ENCODE measurements around the gene RASSF4.
"Not testable (repeated sequence)": the region's sequence is repeated elsewhere in the genome, so short reads cannot be mapped to it uniquely, and the experiment has no call there.

RASSF4 gene

DNA sequence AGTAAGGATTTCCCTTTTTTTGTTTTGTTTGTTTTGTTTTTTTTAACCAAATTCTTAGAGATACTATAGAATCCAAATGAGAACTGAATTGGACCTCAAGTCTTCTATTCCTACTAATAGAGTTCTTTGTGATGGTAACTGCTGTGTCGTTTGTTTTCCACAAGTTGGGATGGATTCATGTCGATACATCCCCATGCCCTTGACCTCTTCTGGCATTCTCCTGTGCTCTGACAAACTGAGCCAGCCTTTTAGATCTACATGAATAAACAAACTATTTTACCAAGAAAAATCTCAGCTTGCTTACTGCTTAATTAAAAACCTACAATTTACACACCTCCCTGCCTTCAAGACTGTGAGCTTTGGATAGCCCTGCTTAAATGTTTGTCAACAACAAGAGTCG is 45.1 kb downstream of the RASSF4 start:
- no peak for TF ChIP-seq POLR2A (IDR thresholded peaks at IDR 0.05; ENCODE audit: low read length)
- TF ChIP-seq GATA1 (IDR thresholded peaks at IDR 0.05; ENCODE audit: low read depth, low read length) = no peak
- DNase-seq = no peak

- TF ChIP-seq POLR2A (IDR thresholded peaks at IDR 0.05; ENCODE audit: low read length) = no peak
- no peak for TF ChIP-seq GATA1 (IDR thresholded peaks at IDR 0.05; ENCODE audit: low read depth, low read length)
- no peak for DNase-seq
These were observed 45.7 kb downstream of the RASSF4 start for GRCh38 chr10:45005284-45005683.

- no peak for DNase-seq
- TF ChIP-seq POLR2A (IDR thresholded peaks at IDR 0.05; ENCODE audit: low read length) (no peak), GATA1 (IDR thresholded peaks at IDR 0.05; ENCODE audit: low read depth, low read length) (no peak)
These were observed 46.9 kb downstream of the RASSF4 start for GRCh38 chr10:45006276-45007030.

DNA sequence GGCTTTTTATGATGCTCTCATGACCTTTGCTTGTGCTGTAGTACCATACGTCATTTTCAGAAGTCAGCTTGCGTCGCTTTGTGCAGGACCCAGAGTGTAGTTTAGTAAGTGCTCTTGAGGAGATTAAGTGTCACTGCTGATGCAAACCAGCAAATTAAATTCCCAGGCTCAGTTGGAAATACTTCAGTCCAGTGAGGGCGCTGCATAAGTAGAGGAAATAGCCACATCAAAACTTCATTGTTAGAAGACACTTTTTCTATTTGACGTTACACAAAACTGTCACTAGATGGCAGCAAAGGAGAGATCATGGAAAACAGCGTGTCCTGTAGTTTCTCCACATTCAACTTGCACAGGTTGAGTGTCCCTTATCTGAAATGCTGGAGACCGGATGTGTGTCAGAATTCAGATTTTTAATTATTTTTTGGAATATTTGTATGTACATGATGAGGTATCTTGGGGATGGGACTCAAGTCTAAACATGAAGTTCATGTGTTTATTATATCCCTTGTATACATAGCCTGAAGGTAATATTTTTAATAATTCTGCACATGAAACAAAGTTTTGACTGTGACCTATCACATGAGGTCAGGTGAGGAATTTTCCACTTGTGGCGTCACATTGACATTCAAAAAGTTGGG is 49.0 kb downstream of the RASSF4 start:
- TF ChIP-seq GATA1 (IDR thresholded peaks at IDR 0.05; ENCODE audit: low read depth, low read length) = no peak
- no peak for TF ChIP-seq POLR2A (IDR thresholded peaks at IDR 0.05; ENCODE audit: low read length)
- DNase-seq = peak; percentile 85

DNA sequence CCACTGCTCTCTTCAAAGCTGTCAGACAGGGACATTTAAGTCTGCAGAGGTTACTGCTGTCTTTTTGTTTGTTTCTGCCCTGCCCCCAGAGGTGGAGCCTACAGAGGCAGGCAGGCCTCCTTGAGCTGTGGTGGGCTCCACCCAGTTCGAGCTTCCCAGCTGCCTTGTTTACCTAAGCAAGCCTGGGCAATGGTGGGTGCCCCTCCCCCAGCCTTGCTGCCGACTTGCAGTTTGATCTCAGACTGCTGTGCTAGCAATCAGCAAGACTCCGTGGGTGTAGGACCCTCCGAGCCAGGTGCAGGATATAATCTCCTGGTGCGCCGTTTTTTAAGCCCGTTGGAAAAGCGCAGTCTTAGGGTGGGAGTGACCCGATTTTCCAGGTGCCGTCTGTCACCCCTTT is 55.0 kb downstream of the RASSF4 start:
- DNase-seq = not testable (repeated sequence)

- DNase-seq = no peak
- no peak for TF ChIP-seq POLR2A (IDR thresholded peaks at IDR 0.05; ENCODE audit: low read length)
These were observed 56.0 kb downstream of the RASSF4 start for GRCh38 chr10:45015590-45015989.

GRCh38 chr10:45023426-45023825 is 63.8 kb downstream of the RASSF4 start:
- TF ChIP-seq GATA1 (IDR thresholded peaks at IDR 0.05; ENCODE audit: low read depth, low read length) = no peak
- no peak for TF ChIP-seq POLR2A (IDR thresholded peaks at IDR 0.05; ENCODE audit: low read length)
- DNase-seq = no peak

GRCh38 chr10:45034301-45034700 is 74.7 kb downstream of the RASSF4 start:
- TF ChIP-seq GATA1 (IDR thresholded peaks at IDR 0.05; ENCODE audit: low read depth, low read length) (no peak), POLR2A (IDR thresholded peaks at IDR 0.05; ENCODE audit: low read length) (no peak)
- no peak for DNase-seq

DNA sequence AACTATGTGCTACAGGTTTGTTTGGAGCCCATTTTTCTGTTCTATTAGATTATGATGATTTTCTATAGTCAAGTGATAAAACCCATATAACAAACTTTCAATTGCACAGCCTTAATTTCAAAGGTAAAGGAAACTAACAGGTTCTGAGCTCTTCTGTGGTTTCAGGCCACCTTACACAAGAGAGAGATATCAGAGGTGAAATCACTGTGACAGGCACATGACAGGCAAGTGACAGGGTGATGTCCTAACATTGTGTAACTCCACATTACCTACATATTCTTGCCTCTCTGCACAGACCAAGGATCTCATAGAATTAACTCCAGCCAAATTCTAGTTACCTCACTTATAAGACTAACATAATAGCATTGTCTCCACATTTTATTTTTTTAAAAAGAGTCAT is 76.1 kb downstream of the RASSF4 start:
- DNase-seq = no peak

DNA sequence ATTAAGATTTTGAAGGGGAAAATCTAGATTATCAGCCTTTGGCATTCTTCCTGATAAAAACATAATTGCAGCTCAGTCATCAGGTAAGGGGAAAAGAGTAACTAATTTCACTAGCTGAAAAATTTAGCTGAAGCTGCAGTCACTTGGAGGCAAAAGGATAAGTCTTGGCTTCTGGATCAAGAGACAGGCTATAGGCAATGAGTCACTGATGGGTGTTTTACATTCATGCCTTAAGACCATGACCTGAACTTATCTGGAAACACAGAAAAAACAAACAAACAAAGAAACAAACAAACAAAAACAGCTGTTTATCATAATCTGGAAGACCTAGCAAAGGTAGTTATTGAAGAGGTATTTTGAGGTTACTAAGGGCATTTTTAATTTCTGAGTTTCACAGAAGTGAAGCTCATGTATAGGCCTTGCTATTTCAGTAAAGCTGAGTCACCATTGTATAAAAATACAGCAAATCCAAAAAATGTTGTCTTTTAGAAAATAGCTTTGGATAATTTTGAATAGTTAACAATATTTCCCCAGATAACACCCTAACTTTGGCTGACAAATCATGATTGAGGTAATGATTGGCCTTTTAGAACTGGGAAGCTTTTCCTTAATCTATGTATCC is 81.4 kb downstream of the RASSF4 start:
- no peak for TF ChIP-seq GATA1 (IDR thresholded peaks at IDR 0.05; ENCODE audit: low read depth, low read length)
- no peak for TF ChIP-seq POLR2A (IDR thresholded peaks at IDR 0.05; ENCODE audit: low read length)
- DNase-seq = no peak

More for the DNA sequence above, 76.1 kb downstream of the RASSF4 start:
- no peak for TF ChIP-seq POLR2A (IDR thresholded peaks at IDR 0.05; ENCODE audit: low read length)

DNA sequence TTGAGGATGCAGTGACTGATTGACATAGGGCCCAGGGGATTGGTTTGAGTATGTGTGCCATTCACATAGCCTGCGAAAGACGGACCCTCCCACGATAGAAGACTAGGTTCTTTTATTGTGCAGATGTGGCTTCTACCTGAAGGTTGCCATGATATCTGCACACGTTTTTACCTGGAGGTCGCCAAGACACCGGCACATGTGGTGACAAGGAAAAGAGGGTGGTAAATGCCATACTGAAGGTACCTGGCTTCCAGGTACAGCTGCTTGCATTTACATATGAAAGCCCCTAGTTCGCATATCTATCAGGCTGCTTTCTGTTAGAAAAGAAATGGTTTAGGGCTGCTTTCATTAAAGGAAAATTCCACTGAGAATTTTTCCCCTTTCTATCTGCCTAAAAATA is 84.7 kb downstream of the RASSF4 start:
- TF ChIP-seq GATA1 (IDR thresholded peaks at IDR 0.05; ENCODE audit: low read depth, low read length) (no peak), POLR2A (IDR thresholded peaks at IDR 0.05; ENCODE audit: low read length) (no peak)
- DNase-seq = no peak
